Activated naive CD8-positive, alpha-beta T cell treated with anti-CD3 and anti-CD28 coated beads, Interleukin-2, amount 10 ng/mL, durations not matched to agents 7 days and 5 days (primary cell): ENCODE results near the gene IGSF21. TPM values are rescaled to one million over a fixed set of nuclear protein-coding genes. Genes with fewer than 3 reads are reported as not detected.

Experiments
- ATAC-seq: fragments of 150-1000 bp; cut with Tn5 transposase; one replicate; pipeline ENCODE4 v1.10.0; 2021; ENCODE audit warnings: low read depth, moderate library complexity
- POLR2A ChIA-PET: fragments of 350-600 bp; sonication (Branson Sonifier 250); formaldehyde crosslinking; loops from one replicate; lab custom pipeline; 2021; ENCODE audit warnings: antibody characterized with exemption; lab: Charles Lee
- DNase-seq: peaks from one replicate; pipeline ENCODE4 v3.0.0; 2021
- H3K27ac Mint-ChIP-seq: one replicate; pipeline ENCODE4 v1.8.0; 2022; ENCODE audit warnings: mild to moderate bottlenecking, mixed read lengths
- H3K27me3 Mint-ChIP-seq: one replicate; pipeline ENCODE4 v1.8.0; 2022; ENCODE audit warnings: mild to moderate bottlenecking, moderate library complexity, mixed read lengths
- H3K36me3 Mint-ChIP-seq: one replicate; pipeline ENCODE4 v1.8.0; 2021; ENCODE audit warnings: mild to moderate bottlenecking, mixed read lengths
- H3K4me1 Mint-ChIP-seq: one replicate; pipeline ENCODE4 v1.8.0; 2021; ENCODE audit warnings: mixed read lengths
- H3K4me3 Mint-ChIP-seq: one replicate; pipeline ENCODE4 v1.8.0; 2022; ENCODE audit warnings: mild to moderate bottlenecking, moderate library complexity, mixed read lengths
- H3K9me3 Mint-ChIP-seq: one replicate; pipeline ENCODE4 v1.8.0; 2021; ENCODE audit warnings: mixed read lengths
- total RNA-seq, 2 experiments: library from RNA; stranded (reverse); gene quantifications; one replicate each; pipeline ENCODE4 v1.2.3, GENCODE V29; 2021

The IGSF21 gene
- total RNA-seq, 2 experiments from 2014 or later: not detected

GRCh38 chr1:18337757-18338156 is 230.2 kb downstream of the IGSF21 start:
- Mint-ChIP-seq H3K36me3 (no peaks in the 10 kb centered on the region), H3K27ac (no peak overlapping the region), H3K9me3 (no peaks in the 10 kb centered on the region), H3K4me1 (no peaks in the 10 kb centered on the region), H3K4me3 (no peak overlapping the region), H3K27me3 (peaks cover 2% of the 10 kb centered on the region)
- no peak for DNase-seq
- POLR2A ChIA-PET: no interaction called here
- no peak for ATAC-seq

GRCh38 chr1:18339161-18339560 is 231.6 kb downstream of the IGSF21 start:
- Mint-ChIP-seq H3K9me3 (no peaks in the 10 kb centered on the region), H3K4me3 (no peak overlapping the region), H3K36me3 (no peaks in the 10 kb centered on the region), H3K4me1 (no peaks in the 10 kb centered on the region), H3K27me3 (peaks cover 3% of the 10 kb centered on the region), H3K27ac (no peak overlapping the region)
- no peak for ATAC-seq
- no peak for DNase-seq
- POLR2A ChIA-PET: no interaction called here

GRCh38 chr1:18340158-18340764 is 232.7 kb downstream of the IGSF21 start:
- H3K27me3 Mint-ChIP-seq: peaks cover 4% of the 10 kb centered on the region
- no peaks in the 10 kb centered on the region for H3K9me3 Mint-ChIP-seq
- no peaks in the 10 kb centered on the region for H3K4me1 Mint-ChIP-seq
- no peak for DNase-seq
- H3K4me3 Mint-ChIP-seq: no peak overlapping the region
- H3K27ac Mint-ChIP-seq: no peak overlapping the region
- no peak for ATAC-seq
- POLR2A ChIA-PET: no interaction called here
- H3K36me3 Mint-ChIP-seq: no peaks in the 10 kb centered on the region

GRCh38 chr1:18340787-18341186 is 233.2 kb downstream of the IGSF21 start:
- DNase-seq: no peak
- Mint-ChIP-seq H3K4me1 (no peaks in the 10 kb centered on the region), H3K36me3 (no peaks in the 10 kb centered on the region), H3K27me3 (peaks cover 4% of the 10 kb centered on the region), H3K27ac (no peak overlapping the region), H3K9me3 (no peaks in the 10 kb centered on the region), H3K4me3 (no peak overlapping the region)
- ATAC-seq: no peak
- POLR2A ChIA-PET: no interaction called here

GRCh38 chr1:18341291-18342069 is 233.9 kb downstream of the IGSF21 start:
- no peak overlapping the region for H3K27ac Mint-ChIP-seq

GRCh38 chr1:18342744-18343143 is 235.1 kb downstream of the IGSF21 start:
- Mint-ChIP-seq H3K4me3 (no peak overlapping the region), H3K36me3 (no peaks in the 10 kb centered on the region)
- no peak for ATAC-seq

More at GRCh38 chr1:18341291-18342069, 233.9 kb downstream of the IGSF21 start:
- Mint-ChIP-seq H3K36me3 (no peaks in the 10 kb centered on the region), H3K27me3 (peaks cover 4% of the 10 kb centered on the region), H3K4me3 (no peak overlapping the region), H3K9me3 (no peaks in the 10 kb centered on the region), H3K4me1 (no peaks in the 10 kb centered on the region)
- DNase-seq: no peak
- ATAC-seq: no peak
- POLR2A ChIA-PET: no interaction called here

GRCh38 chr1:18343581-18343980 is 236.0 kb downstream of the IGSF21 start:
- H3K9me3 Mint-ChIP-seq: no peaks in the 10 kb centered on the region
- no peak overlapping the region for H3K4me3 Mint-ChIP-seq
- POLR2A ChIA-PET: no interaction called here
- DNase-seq (no peak), ATAC-seq (no peak)
- H3K4me1 Mint-ChIP-seq: no peaks in the 10 kb centered on the region
- H3K36me3 Mint-ChIP-seq: no peaks in the 10 kb centered on the region
- peaks cover 4% of the 10 kb centered on the region for H3K27me3 Mint-ChIP-seq
- H3K27ac Mint-ChIP-seq: no peak overlapping the region

More at GRCh38 chr1:18342744-18343143, 235.1 kb downstream of the IGSF21 start:
- H3K27me3 Mint-ChIP-seq: peaks cover 4% of the 10 kb centered on the region
- DNase-seq: no peak
- H3K9me3 Mint-ChIP-seq: no peaks in the 10 kb centered on the region
- H3K27ac Mint-ChIP-seq: no peak overlapping the region
- POLR2A ChIA-PET: no interaction called here
- H3K4me1 Mint-ChIP-seq: no peaks in the 10 kb centered on the region

GRCh38 chr1:18344755-18345154 is 237.2 kb downstream of the IGSF21 start:
- Mint-ChIP-seq H3K27me3 (peaks cover 4% of the 10 kb centered on the region), H3K9me3 (no peaks in the 10 kb centered on the region), H3K4me1 (no peaks in the 10 kb centered on the region), H3K27ac (no peak overlapping the region), H3K36me3 (no peaks in the 10 kb centered on the region), H3K4me3 (no peak overlapping the region)
- no peak for ATAC-seq
- DNase-seq: no peak
- POLR2A ChIA-PET: no interaction called here

- Mint-ChIP-seq H3K9me3 (no peaks in the 10 kb centered on the region), H3K27me3 (peaks cover 5% of the 10 kb centered on the region), H3K4me1 (no peaks in the 10 kb centered on the region), H3K4me3 (no peak overlapping the region), H3K27ac (no peak overlapping the region), H3K36me3 (no peaks in the 10 kb centered on the region)
- POLR2A ChIA-PET: no interaction called here
- DNase-seq (no peak), ATAC-seq (no peak)
These were observed 240.0 kb downstream of the IGSF21 start for GRCh38 chr1:18347559-18347958.

- ATAC-seq (no peak), DNase-seq (no peak)
- H3K4me3 Mint-ChIP-seq: no peak overlapping the region
- H3K27ac Mint-ChIP-seq: no peak overlapping the region
- peaks cover 6% of the 10 kb centered on the region for H3K27me3 Mint-ChIP-seq
- POLR2A ChIA-PET: no interaction called here
- no peaks in the 10 kb centered on the region for H3K36me3 Mint-ChIP-seq
- no peaks in the 10 kb centered on the region for H3K9me3 Mint-ChIP-seq
- no peaks in the 10 kb centered on the region for H3K4me1 Mint-ChIP-seq
These were observed 240.8 kb downstream of the IGSF21 start for GRCh38 chr1:18348354-18348753.

GRCh38 chr1:18350747-18351146 is 243.1 kb downstream of the IGSF21 start:
- ATAC-seq: no peak
- peaks cover 8% of the 10 kb centered on the region for H3K27me3 Mint-ChIP-seq
- DNase-seq: no peak
- no peak overlapping the region for H3K4me3 Mint-ChIP-seq
- H3K4me1 Mint-ChIP-seq: no peaks in the 10 kb centered on the region
- POLR2A ChIA-PET: no interaction called here
- no peak overlapping the region for H3K27ac Mint-ChIP-seq
- H3K9me3 Mint-ChIP-seq: no peaks in the 10 kb centered on the region
- no peaks in the 10 kb centered on the region for H3K36me3 Mint-ChIP-seq

GRCh38 chr1:18351735-18352134 is 244.1 kb downstream of the IGSF21 start:
- Mint-ChIP-seq H3K4me3 (no peak overlapping the region), H3K27me3 (peaks cover 8% of the 10 kb centered on the region), H3K36me3 (no peaks in the 10 kb centered on the region), H3K27ac (no peak overlapping the region), H3K4me1 (no peaks in the 10 kb centered on the region), H3K9me3 (no peaks in the 10 kb centered on the region)
- POLR2A ChIA-PET: no interaction called here
- ATAC-seq (no peak), DNase-seq (no peak)

- H3K27me3 Mint-ChIP-seq: peaks cover 11% of the 10 kb centered on the region
- H3K4me3 Mint-ChIP-seq: no peak overlapping the region
- no peaks in the 10 kb centered on the region for H3K9me3 Mint-ChIP-seq
- DNase-seq: no peak
- no peak overlapping the region for H3K27ac Mint-ChIP-seq
- no peaks in the 10 kb centered on the region for H3K36me3 Mint-ChIP-seq
- POLR2A ChIA-PET: no interaction called here
- ATAC-seq: no peak
- H3K4me1 Mint-ChIP-seq: no peaks in the 10 kb centered on the region
These were observed 245.2 kb downstream of the IGSF21 start for GRCh38 chr1:18352636-18353265.

GRCh38 chr1:18353528-18353927 is 245.9 kb downstream of the IGSF21 start:
- no peak overlapping the region for H3K4me3 Mint-ChIP-seq
- no peaks in the 10 kb centered on the region for H3K36me3 Mint-ChIP-seq
- no peaks in the 10 kb centered on the region for H3K9me3 Mint-ChIP-seq
- POLR2A ChIA-PET: no interaction called here
- H3K4me1 Mint-ChIP-seq: no peaks in the 10 kb centered on the region
- DNase-seq: no peak
- ATAC-seq: no peak
- no peak overlapping the region for H3K27ac Mint-ChIP-seq
- H3K27me3 Mint-ChIP-seq: peaks cover 12% of the 10 kb centered on the region
